ENCODE data around the gene NSD2.
A peak's percentile ranks its signal among the peaks of the same experiment; 100 is the strongest.

NSD2 gene

DNA sequence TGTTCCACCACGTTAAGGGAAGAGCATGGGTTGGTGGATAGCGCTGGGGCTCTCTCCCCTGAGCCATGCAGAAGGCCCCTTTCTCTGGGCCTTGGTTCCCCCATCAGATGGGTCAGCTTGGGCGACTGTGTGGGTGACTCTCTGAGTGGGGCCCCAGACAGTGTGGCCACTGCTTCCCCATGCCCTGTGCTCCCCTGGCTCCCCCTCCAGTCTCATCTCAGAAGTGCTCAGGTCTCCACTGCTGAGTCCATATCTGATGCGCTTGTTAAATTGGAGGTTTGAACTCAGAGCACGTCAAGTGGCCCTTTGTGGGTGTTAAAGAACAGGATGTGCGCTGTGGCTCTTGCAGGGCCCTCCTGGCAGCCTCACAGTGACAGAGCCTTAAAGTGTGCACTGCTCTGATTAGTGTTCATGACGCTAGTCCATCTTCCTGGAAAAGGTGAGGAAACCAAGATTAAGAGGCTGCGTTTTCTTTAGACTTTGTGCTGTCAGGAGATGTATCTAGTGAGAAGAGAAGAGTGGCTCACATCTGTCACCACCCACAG lies 77.8 kb downstream of the NSD2 start:
- no peak for DNase-seq

DNA sequence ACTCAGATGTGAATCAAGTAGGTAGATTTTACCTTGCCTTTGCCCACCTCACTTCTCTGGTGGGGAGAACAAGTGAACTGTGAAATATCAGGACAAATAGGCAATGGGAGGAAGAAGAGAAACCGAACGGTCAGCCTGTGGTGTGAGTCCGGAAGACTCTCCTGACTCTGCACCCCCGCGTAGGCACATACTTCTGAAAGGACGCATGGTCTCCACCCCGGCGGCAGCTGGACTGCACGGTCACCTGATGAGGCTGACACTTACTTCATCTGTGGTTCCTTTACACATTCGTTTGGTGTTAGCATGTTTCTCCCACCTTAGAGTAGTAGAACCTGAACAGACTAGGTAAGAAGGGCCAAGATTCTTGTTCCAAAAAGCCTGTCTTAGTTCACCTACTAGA lies 79.2 kb downstream of the NSD2 start:
- DNase-seq = no peak

DNA sequence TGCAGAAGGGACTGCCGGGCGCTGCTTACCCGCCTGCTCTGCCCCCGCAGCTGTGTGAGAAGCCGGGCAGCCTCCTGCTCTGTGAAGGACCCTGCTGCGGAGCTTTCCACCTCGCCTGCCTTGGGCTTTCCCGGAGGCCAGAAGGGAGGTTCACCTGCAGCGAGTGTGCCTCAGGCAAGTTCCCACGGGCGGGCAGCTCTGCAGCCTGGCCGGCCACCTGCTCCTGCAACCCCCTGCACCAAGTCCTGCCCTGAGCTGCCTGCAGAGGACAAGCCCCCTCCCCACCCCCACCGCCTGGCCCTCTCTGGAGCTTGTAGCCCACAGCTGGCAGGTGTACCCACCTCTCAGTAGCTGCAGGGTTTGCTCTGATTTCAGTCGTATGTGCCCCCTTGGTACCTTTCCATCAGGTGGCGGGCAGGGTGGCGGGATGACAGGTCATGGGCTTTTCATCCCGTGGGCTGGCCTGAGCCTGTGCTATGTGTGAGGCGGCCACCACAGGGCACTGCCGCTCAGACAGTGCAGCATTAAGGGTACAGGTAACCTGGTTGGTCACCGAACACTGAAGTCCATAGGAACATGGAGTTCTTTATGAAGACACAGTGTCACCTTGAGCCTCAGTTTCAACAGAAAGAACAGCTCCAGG lies 81.0 kb downstream of the NSD2 start:
- DNase-seq = no peak

DNA sequence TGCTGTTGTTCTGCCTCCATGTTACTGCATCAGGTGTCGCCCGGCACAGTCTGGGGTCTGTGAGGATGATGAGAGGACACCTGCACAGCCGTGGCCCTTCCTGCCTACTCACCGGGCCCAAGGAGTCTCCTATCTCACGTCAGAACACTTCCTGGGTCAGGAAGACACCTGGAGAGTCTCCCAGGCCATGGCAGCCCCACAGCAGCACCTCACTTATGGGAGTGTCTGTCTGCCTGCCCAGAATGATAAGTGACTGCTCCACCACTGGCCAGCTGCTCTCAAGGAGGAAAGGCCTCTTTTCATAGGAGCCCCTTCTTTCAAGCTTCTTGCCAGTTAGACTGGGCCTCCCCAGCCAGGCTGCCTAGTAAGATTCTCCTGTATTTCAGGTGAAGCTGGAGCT lies 81.5 kb downstream of the NSD2 start:
- DNase-seq = no peak

DNA sequence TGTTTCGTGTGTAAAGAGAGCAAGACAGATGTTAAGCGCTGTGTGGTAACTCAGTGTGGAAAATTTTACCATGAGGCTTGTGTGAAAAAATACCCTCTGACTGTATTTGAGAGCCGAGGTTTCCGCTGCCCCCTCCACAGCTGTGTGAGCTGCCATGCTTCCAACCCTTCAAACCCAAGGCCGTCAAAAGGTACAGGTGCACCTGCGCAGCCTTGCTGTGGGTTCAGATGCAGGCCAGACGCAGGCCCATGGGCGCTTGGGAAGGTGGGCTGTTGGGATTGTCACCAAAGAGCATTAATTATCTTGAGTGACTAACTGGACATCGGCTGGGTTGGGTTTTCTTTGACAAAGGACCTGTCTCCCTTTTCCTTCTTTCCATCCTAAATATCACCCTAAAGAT lies 82.1 kb downstream of the NSD2 start:
- no peak for DNase-seq

DNA sequence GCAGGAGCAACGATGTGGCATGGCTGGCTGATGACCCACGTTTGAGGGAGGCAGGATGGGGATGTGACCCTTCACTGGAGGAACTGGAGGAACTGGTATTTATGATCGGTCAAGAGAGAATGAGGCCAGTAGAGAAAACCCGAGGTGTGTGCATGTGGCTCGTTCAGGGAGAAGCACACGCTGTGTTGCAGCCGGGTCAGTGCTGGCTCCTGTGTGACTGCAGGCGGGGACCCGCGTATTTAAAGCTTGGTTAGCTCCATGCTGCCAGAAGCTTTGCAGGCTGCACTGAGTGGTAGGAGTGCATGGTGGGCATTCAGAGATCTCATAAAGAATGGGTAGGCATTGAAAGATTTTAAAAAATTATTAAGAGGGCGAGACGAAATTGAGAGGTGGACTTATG lies 85.4 kb downstream of the NSD2 start:
- DNase-seq = no peak

DNA sequence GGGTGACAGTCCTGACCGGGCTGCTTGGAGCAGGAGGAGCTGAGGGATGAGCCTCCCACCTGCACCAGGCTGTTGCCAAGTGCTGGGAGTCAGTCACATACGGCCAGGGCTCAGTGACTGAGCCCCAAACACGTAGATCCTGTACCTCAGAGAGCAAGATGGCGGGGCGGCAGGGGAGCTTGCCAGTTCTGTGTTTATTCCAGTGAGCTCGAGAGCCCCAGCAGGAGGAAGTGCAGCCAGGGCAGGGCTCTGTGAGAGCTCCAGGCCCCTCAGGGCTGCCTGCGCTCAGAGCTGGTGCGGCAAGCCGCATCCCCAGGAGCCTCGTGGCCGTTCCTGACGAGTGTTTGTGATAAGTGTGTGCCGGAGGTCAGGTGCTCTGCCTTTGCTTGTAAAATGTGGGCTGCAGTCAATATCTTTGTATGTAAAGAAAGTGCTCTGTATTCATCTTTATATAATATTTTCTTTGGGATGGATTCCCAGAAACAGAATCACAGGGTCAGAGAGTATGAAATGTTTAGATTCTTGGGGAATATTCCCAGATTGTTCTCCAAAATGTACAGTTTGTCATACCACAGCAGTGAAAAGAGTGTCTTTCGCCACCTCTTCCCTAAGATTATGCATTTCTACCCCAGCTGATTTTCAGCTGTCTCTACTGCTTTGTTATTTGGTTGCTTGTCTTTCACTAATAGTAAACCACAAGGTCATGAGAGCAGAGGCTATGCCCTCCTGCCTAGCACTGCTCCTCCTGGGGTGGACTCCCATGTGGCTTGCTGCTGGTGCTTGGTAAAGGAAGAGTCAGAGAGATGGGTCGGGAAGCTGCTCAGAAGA lies 87.3 kb downstream of the NSD2 start:
- no peak for DNase-seq

DNA sequence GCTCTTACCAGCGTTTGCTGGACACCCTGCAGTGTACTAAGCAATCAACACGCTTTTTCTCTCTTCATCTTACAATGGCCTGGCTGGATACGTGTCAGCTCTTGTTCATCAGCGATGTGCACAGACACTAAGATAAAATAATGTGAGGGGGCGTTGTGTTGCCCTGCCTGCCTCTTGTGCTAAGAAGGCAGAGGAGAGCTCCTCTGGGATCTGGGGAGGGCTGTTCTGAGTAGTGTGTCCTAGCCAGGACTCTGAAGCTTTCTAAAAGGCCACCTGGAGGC lies 87.9 kb downstream of the NSD2 start:
- DNase-seq = no peak

DNA sequence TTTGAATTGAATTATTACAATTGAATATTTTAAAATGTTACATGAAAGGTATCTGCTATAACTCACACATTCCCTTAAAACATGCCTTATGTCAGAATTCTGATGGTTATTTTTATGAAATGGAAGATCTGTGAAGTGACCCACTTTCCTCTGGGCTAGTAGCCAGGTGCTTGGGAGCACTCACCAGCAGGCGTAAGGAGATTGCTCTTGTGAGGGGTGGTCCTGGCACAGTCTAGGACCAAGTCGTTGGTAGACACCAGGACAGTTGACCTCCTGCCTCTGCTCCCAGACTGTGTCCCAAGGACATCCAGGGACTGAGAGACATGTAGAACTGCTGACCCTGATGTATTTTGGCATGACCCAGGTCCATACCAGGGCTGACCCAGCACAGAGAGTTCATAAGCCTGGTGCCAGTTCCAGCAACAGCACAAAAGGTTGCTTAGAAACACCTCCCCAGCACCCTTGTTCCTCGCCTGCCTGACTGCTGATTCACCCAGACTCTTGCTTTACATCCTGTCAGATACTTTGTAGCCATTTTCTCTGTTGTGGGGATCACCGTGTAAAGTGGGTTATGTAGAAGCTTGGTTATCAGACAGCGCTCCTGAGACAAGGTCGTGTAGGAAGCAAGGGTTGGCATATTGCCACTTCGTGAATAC lies 89.1 kb downstream of the NSD2 start:
- no peak for DNase-seq

DNA sequence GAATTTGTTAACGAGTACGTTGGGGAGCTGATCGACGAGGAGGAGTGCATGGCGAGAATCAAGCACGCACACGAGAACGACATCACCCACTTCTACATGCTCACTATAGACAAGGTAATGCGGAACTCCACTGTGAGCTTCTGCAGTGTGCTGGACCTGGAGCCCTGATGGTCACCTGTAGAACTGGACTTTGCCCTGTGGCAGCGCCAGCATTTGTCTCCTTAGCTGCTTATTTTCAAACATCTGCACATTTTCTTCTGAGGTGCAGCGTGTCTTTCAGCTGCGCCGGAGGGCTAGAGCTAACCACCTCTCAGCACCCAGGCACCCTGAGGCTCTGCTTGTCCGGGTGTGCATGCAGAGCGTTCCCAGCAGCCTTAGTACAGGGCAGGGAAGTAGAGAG lies 89.8 kb downstream of the NSD2 start:
- DNase-seq = no peak

DNA sequence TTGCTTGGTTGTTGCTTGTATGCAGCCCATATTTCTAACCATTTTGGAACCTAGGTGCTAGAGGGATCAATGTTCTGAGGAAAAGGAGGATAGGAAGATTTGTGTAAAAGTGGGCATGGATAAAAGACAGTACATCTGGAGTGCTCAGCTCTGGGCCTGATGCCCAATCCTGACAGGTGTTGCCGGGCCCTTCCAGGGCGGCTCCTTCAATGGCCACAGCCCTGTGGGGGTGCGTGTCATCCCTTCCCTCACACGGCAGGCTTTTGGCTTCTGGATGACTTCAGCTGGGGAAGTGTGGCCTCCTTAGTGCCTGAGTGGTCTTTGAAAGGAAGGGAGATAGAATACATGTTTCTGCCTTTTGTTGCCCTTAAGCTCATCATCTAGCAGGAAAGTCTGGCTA lies 90.4 kb downstream of the NSD2 start:
- DNase-seq = peak; percentile 51

DNA sequence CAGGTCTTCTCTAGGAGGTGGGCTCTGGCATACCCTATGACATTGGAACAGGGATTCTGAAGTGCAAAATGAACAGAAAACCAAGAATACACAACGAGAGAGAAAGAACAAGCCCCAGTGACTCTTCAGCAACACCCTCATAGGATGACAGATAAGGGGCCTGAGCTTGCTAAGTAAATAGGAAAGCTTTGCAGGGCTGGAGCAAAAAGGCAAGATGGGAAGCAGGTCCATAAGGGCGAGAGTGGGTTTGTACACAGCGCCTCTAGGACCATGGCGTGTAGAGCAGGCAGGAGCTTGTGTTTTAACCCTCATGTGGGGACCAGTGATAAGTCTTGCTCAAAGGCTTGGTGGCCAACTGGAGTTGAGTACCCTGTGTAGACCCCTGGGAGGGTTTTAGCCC lies 91.8 kb downstream of the NSD2 start:
- DNase-seq = no peak

DNA sequence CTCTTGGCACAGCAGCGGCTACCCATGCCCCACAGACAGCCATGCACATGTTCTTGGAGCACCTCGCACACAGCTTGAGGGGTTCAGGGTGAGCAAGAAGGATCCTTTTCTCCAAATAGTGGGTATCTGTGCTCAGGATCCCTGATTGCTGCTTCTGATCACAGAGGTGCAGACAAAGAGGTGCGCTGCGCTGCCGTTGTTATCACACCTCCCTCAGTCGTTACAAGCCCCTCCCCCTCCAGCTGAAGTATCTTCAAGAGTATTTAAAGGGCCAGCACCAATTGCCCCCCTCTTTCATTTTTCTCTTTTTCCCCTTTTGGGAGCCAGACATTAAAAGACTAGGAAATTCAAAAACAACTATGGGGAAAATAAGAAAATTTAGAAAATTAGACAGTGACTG lies 93.2 kb downstream of the NSD2 start:
- DNase-seq = no peak

DNA sequence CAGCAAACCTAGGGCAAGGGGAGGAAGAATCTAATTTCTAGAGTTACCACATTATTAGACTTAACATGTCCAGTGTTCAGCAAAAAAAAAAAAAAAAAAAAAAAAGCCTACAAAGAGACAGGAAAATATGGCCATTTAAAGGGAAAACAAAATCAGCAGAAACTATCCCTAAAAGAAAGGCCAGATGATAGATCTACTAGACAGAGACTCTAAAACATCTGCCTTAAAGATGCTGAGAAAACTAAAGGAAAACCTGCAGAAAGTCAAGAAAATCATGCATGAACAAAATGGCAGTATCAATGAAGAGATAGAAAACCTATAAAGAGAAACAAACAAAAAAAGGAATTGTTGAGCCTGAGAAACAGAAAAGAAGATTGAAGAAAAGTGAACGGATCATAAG lies 93.8 kb downstream of the NSD2 start:
- no peak for DNase-seq

DNA sequence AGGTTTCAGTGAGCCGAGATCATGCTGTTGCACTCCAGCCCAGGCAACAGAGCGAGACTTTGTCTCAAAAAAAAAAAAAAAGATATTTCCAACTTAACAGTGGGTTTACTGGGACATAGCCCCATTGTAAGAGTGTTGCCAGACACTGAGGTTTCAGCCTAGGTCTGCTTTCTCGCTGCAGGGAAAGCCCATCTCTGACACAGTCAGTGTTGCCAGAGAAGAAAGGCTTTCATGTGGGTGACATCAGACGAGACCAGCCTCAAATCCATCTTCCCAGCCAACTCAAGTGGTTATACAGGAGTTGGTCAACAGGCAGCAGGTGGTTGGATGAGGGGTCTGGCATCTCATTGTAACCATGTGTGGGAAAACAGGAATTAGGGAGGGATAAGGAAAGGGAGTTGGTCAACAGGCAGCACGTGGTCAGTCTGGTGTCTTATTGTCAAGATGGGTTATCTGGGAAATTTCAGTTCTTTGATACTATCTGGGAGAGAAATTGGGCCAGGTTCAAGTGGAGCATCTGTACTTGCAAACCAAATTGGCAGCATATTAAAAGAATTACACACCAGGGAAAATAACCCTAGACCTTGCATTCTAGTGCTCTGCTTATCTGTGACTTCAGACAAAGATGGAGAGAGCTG lies 96.4 kb downstream of the NSD2 start:
- peak; percentile 23 for DNase-seq

DNA sequence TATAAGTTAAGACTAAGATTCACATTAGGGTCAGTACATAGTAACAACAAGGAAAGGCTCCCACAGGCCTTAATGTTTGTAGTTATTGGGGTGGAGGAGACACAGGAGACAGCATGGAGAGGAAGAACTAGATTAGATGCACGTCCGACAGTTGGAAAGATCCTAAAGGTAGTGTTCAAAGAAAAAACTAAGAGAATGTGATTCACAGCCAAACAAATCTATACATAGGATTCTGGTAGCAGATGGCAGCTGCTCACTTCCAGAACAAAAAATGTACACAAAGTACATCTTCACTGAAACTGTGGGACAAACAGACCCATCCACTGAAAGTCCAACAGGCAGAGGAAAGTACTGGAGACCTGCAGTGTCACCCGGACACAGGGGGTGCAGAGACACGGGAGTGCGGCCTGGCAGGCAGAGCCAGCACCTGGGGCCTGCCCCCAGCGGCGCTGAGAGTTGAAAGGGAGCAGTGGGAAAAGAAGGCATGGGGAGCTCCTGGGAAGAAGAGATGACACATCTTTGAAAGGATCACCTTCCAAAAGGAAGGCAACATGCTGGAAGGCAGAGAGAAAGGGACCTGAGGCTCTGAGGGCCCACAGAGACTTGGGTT lies 97.6 kb downstream of the NSD2 start:
- no peak for DNase-seq

DNA sequence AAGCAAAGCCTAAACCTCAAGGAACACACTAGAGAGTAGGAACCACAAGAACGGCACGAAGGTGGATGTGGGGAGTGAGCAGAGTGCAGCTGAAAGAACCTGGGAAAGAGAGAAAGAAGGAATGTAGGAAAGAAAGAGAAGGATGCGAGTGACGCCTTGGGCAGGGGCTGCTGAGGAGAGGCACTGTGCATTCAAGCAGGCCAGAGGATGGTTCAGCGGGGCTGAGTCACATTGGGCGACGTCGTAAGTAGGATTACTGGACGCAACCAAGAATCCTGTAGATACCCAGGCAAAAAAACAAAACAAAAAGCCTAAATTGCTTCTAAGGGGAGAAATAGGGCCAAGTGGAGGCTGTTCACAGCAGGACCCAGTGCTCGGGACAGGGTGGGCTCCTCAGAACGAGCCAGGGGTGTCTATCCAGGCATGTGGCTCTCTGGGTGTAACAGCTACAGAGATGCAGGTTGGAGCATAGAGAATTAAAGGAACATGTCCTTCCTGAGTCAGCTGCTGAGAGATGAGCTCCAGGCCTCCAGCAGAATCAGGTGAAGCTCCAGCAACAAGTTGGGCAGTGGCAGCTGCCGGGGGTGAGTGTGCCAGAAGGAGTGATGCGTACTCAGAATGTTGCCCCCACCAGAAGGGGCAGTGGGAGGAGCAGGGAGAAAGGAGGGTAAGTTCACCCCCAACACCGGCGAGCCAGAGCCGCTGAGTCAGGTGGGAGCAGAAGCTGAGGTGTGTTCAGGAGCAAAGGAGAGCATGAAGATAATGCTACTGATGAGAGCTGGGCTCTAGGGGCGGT lies 98.9 kb downstream of the NSD2 start:
- no peak for DNase-seq

DNA sequence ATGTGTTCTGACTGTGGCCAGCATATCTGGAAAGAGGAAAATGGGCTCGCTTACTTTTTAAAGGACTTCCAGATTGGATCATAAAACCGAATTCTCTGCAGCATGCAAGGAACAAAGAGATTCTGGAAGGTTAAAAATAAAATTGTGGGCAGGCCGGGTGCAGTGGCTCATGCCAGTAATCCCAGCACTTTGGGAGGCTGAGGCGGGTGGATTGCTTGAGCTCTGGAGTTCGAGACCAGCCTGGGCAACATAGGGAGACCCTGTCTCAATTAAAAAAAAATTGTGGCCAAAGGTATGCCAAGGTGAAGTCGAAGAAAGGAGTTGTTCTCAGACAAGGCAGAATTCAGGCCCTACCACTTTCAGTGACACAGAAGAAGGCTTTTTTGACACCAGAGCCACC lies 99.7 kb downstream of the NSD2 start:
- DNase-seq = no peak

DNA sequence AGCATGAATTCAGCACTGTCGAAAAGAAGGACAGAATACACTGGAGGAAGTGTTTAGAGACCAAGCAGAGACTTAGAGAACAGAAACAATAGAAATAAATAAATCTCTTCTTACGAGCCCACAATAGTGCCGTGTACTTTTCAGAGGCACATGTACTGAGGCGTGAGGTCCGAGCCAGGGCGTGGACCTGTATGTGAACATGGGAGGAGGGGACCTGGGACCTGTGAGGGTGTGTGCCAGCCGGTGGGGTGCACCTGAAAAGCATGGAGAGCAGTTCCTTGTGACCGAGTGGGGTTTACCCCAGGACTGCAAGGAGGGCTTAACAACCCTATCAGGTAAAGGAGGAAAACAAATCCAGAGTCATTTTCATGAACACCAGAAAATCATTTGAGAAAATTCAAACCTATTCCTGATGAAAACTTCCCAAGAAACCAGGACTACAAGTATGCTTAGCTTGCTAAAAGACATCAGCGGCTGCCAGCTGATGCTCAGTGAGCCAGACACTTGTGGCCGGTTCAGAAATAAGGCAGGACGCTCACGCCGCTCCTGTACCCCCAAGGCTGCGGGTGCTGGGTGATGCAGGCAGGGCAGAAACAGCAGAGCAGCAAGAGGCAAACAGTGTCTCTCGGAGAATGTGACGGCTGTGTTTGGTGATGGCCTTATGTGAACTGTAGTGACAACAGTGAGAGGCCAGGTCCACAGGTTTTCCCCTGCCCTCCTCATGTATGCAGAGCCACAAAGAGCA lies 100.4 kb downstream of the NSD2 start:
- no peak for DNase-seq

DNA sequence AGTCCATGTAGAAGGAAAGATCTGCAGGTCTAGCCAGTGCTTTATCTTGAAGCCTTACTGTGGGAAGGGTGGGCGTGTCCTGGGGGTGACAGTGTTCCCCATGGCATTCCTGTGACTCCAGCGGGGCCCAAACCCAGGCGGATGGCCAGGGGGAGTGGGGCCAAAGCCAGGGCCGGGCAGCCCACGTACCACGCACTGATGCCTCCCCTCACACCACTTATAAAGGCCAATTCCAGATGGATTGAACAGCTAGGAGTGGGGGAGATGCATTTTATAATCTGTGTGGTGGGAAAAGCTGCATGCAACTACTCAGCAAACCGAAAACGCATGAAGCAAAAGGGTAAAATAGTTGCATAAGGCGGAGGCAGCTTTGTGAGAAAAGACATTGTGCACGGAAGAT lies 101.2 kb downstream of the NSD2 start:
- DNase-seq = no peak

DNA sequence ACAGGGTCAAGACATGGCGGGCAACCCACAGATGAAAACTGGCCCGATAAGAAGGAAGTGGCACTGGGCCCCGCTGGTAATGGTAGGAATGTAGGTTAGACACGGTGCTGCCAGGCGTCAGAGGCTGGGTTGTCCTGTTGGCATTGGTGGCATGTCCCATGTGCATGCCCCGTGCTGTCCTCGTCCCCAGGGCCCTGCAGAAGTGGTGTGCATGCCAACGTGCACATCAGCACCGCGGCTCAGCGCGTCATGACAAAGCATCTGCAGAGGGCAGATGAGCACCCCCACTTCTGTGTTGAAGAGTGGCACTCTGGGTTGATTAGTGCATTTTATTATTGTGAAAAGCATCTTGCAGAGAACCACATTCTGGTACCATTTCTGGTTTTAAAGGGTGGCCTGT lies 102.0 kb downstream of the NSD2 start:
- DNase-seq = no peak

DNA sequence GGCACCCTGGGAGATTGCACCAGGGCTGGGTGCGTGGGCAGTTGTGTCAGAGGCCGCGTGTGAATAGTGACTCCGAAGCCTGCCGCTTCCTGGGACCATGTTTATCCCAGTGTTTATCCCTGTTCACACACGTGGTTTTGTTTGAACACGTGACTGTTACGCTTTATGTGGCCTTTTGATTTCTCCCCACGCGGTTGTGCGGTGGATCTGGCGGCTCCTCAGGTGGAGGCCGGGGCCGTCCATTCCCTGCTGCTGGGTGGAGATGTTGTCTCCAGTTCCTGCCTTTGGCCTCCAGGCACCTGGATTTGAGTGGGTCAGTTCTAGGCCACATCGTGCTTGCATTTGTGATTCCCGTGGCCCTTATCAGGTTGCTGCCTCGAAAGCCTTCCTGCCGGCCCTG lies 102.5 kb downstream of the NSD2 start:
- no peak for DNase-seq
